ENCODE results near the gene INPP5K. TPM values are rescaled to one million over a fixed set of nuclear protein-coding genes. Genes with fewer than 3 reads are reported as not detected.

INPP5K gene
- total RNA-seq, 1 donor: 27.3 TPM

DNA sequence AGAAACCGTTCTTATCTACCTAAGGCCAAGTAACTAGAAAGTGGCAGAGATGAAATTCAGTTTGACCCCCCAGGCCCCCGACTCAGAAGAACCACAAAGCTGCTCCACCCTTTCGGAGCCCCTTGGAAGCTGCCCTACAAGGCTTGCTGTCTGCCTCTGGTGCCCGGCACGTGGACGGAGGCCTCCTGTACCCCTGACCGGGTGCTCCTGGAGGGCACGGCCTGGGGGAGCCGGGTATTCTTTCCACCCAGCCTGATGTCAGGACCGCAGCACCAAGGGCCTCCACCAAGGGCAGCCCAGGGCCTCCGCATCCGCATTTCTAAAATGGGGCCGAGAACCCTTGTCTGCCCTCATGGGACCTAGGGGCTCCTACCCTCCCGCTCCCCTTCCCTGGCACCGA lies 44.9 kb downstream of the INPP5K start:
- no peak for TF ChIP-seq CTCF (IDR thresholded peaks at IDR 0.05; ENCODE audit: insufficient read depth, low read length)
- H3K4me3 ChIP-seq (ENCODE audit: low read depth, low read length): no peak overlapping the region
- no peak for DNase-seq (ENCODE audit: low read depth)

DNA sequence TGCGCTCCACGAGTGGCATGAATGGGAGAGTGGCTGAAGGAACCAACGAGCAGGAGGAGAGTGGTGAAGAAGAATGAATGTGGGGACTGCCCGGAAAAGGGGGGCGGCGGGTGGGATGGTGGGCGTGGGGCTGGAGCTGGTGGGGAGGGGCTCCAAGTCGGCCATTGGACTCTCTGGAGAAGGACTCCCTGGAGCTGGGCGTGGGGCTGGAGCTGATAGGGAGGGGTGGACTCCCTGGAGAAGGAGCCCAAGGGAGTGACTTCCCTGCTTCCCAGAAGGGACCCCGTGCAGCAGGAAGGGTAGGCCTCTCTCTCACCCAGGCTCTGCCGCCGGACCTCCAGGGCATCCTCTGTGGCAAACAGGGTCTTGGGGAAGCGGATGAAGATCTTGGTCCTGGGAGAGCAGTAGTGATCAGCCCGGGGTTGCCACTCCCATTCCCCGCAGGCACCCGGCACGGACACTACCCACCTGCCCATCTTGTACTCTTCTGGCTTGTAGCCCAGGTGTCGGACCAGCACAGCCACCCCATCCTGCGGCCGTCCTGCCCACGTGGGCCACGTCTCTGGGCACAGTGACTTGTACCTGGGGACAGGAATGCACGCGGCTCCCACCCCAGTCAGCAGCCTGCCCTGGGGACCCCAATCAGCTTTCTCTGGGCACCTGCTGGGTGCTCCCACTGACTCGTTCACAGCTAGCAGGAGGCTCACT lies 45.5 kb downstream of the INPP5K start:
- no peak for TF ChIP-seq CTCF (IDR thresholded peaks at IDR 0.05; ENCODE audit: insufficient read depth, low read length)
- no peak for DNase-seq (ENCODE audit: low read depth)
- H3K4me3 ChIP-seq (ENCODE audit: low read depth, low read length): no peak overlapping the region

DNA sequence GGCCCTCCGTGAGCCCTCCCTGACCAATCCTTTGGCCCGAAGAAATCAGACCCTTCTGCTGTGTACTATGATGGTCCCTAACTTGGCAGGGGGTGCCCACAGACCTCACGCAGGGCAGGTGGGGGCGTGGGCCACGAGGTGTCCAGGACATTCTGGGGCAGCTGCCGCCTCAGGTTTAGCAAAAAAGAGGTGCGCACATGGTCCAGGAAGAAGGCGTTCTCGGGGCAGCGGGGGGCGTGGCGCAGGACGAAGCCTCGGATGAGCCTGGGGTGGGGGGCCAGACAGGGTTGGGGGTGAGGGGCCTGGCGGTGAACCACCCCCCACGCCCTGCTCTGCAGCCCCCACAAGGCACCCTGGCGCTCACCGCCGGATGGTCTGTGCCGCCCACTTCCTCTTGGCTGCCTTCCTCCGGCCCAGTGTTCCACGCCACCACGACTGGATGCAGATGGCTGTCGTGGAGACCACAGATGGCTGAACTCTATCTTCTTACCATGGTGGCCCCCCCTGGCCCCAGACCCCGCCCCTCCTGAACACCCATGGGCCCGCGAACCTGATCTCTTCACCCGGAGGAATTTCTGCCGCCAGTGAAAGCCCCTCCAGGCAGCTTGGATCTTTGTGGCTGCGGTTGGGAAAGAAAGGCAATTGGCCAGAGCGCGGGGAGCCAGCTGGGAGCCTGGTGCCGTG lies 46.2 kb downstream of the INPP5K start:
- TF ChIP-seq CTCF (IDR thresholded peaks at IDR 0.05; ENCODE audit: insufficient read depth, low read length): no peak
- H3K4me3 ChIP-seq (ENCODE audit: low read depth, low read length): no peak overlapping the region
- no peak for DNase-seq (ENCODE audit: low read depth)

- H3K4me3 ChIP-seq (ENCODE audit: low read depth, low read length): no peak overlapping the region
- DNase-seq (ENCODE audit: low read depth): no peak
- TF ChIP-seq CTCF (IDR thresholded peaks at IDR 0.05; ENCODE audit: insufficient read depth, low read length): no peak
These were observed 47.1 kb downstream of the INPP5K start for GRCh38 chr17:1469231-1469852.

GRCh38 chr17:1467898-1468492 lies 48.4 kb downstream of the INPP5K start:
- no peak overlapping the region for H3K4me3 ChIP-seq (ENCODE audit: low read depth, low read length)
- no peak for TF ChIP-seq CTCF (IDR thresholded peaks at IDR 0.05; ENCODE audit: insufficient read depth, low read length)
- no peak for DNase-seq (ENCODE audit: low read depth)

- TF ChIP-seq CTCF (IDR thresholded peaks at IDR 0.05; ENCODE audit: insufficient read depth, low read length): no peak
- no peak for DNase-seq (ENCODE audit: low read depth)
- H3K4me3 ChIP-seq (ENCODE audit: low read depth, low read length): no peak overlapping the region
These were observed 49.2 kb downstream of the INPP5K start for GRCh38 chr17:1467258-1467657.
